GM19240 (cell line): ENCODE measurements around the gene F8.
"Not testable (repeated sequence)": the region's sequence is repeated elsewhere in the genome, so short reads cannot be mapped to it uniquely, and the experiment has no call there.

Experiments
- DNase-seq: peaks from one replicate; pipeline ENCODE4 v3.0.0; 2011; ENCODE audit warnings: low spot score; ENCODE audit not compliant: insufficient read length

The F8 gene

DNA sequence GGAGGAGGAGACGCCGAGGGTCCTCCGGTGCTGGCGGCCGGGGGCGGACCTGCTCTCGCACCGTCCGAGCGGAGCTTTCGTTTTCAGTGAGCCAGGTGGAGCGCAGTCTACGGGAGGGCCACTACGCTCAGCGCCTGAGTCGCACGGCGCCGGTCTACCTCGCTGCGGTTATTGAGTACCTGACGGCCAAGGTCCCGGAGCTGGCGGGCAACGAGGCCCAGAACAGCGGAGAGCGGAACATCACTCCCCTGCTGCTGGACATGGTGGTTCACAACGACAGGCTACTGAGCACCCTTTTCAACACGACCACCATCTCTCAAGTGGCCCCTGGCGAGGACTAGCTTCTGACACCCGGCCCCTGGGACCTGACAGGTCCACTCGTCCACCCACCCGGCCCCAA, 137.5 kb downstream of the F8 start:
- DNase-seq: not testable (repeated sequence)

DNA sequence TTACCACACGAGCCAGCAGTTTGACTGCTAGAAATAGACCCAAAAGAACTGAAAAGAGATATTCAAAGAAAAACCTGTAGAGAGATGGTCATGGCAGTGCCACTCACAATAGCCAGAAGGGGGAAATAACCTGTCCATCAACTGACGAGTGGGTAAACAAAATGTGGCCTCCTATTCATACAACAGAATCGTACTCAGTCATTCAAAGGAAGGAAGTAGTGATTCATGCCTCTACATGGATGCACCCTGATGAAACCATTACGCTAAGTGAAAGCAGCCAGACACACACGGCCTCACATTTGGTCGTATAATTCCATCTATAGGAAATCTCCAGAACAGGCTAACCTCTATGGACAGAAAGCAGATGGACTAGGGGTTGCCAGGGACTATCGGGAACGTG, 138.5 kb downstream of the F8 start:
- DNase-seq: not testable (repeated sequence)

DNA sequence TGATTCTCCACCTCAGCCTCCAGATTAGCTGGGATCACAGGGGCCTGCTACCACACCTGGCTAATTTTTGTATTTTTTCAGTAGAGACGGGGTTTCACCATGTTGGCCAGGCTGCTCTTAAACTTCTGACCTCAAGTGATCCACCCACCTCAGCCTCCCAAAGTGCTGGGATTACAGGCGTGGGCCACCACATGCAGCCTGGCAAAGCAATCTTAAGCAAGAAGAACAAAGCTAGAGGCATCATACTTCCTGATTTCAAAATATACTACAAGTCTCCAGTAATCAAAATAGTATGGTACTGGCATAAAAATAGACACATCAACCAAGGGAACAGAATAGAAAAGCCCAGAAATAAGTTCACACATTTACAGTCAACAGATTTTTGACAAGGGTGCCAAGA, 149.2 kb downstream of the F8 start:
- DNase-seq: no peak

DNA sequence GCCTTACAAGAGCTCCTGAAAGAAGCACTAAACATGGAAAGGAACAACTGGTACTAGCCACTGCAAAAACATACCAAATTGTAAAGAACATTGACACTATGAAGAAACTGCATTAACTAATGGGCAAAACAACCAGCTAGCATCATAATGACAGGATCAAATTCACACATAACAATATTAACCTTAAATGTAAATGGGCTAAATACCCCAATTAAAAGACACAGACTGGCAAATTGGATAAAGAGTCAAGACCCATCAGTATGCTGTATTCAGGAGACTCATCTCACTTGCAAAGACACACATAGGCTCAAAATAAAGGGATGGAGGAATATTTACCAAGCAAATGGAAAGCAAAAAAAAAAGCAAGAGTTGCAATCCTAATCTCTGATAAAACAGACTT, 154.0 kb downstream of the F8 start:
- DNase-seq: not testable (repeated sequence)

DNA sequence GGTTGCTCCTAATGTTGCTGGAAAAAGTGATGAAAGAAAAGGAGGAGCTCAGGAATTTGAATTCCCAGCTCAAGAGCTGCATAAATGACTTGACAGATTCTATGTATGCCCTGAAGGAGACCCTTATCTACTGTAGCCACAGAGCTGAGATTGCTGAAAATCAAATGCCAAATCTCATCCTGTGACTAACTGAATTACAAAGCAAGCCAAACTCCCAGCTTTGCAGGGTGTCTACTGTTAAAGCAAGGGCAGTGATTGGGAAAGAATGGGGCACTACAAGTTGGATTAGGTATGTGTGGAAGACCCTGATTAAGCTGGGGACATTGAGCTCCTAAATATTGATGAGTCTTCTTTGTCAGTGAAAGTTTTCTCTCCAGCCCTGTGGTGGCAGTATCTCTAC, 167.3 kb downstream of the F8 start:
- DNase-seq: no peak

DNA sequence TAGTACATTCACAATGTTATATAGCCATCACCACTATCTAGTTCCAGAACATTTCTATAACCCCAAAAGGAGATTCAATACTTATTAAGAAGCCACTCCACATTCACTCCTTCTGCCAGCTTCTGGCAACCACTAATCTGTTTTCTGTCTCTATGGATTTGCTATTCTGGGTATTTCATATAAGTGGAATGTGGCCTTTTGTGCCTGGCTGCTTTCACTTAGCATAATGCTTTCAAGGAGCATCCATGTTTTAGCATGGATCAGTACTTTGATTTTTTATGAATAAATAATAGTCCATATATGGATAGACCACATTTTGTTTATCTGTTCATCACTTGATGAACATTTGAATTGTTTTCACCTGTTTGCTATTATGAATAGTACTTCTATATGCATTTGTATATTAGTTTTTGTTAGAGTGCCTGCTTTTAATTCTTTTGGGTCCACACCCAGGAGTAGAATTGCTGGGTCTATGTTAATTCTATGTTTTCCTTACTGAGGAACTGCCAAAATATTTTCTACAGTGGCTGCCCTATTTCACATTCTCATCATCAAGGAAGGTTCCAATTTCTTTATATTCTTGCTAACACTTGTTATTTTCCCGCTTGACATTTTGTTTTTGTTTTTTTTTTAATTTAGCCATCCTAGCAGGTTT, 171.4 kb downstream of the F8 start:
- no peak for DNase-seq

DNA sequence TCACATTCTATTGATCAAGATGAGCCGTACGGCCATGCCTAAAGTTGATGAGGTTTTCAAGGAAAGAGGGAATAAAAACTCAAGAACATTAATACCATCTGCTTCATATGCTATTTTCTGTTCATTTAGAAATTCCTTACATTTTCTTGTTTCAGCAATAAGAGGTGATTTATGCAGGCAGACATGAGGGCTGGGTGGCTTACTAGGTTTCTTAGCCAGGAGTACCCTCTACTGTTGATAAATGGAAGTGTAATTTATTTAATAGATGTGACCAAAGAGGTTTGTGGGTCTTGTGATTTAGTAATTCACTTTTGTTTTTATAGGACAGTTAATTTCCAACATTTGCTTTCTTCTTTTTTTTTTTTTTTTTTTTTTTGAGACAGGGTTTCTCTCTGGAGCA, 181.7 kb downstream of the F8 start:
- DNase-seq: no peak

DNA sequence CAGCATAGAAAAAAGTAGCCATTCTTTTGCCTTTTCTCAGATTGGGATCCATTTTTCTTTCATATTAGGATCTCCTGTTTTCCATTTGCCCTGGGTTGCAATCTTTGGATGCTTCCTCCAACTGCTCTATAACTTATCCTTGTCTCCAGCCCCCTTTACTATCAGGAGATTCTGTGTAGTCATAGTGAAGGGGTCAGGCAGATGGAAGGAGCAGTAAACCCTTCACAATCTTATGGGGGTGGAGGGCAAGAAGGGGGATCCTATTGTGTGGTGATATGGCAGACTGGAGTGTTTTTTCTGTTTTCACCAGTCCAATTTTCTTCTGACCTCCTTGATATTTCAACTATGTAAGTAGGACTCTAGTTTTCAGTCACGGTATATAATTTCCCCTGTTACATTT, 186.4 kb downstream of the F8 start:
- no peak for DNase-seq

DNA sequence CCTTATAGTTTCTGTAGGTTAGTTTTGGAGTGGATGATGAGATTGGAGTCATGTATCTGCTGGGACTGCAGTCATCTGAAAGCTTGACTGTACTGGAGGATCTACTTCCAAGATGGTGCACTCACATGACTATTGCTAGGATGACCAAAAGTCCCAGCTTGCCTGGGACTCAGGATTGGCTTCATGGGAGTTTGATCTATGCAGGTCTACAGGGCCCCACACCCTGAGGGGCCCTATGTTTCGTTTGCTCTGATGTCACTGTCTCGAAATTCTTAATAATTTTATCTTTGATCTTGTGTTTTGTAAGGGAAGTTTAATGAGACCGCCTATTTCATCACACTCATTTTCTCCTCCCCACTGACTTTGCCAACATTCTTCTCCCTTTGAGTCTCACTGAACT, 188.0 kb downstream of the F8 start, which contains the start of gene SMIM9:
Gene SMIM9 (minus strand): TSS at position 101 of the 400 bp plus-strand sequence. CDS start 3,806 bp downstream, outside the sequence.
- no peak for DNase-seq

DNA sequence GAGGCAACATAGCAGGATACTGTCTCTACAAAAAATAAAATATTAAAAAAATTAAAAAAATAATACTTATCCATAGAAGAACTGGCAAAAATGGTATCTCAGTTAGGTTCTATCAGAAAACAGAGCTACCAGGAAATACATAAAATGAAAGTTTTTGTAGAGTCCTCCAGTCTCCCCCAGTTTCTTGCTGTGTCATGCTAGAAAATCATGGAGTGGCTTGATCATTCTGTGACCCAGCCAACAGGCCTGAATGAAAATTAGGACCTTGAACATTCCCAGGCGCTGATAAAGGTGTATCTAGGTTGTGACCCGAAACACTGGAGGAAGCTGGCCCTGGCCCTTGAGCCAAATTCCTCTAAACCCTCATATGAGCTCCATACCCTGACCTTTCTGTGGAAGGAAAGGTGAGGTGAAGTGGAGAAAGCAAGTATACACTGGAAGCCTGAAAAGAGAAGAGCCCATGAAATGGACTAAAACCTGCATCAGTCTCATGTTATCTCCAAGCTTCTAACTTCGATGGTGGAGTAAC, 188.7 kb downstream of the F8 start:
- no peak for DNase-seq

DNA sequence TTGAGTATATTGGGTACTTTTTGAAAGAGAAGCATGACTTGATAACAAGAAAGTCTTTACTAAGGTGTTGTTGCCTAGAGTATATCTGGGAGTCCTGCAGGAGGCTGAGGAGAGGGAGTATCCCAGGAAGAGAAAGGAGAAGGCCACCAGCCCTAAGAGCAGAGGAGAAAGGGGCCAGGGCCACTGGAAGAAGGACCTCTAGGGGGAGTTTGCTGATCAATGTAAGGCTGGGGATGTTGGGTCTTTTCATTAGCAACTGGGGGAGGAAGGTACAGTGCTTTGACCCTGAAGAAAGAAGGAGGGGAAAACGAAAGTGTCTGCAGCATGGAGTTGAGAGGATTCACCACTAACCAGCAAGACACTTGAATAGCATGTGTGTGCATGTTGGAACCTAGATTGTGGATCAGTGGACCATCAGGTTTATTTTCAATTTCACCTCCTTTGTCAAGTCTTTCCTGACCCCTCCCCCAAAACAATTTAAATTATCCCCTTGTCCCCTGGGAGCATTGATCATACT, 192.5 kb downstream of the F8 start:
- DNase-seq: no peak

DNA sequence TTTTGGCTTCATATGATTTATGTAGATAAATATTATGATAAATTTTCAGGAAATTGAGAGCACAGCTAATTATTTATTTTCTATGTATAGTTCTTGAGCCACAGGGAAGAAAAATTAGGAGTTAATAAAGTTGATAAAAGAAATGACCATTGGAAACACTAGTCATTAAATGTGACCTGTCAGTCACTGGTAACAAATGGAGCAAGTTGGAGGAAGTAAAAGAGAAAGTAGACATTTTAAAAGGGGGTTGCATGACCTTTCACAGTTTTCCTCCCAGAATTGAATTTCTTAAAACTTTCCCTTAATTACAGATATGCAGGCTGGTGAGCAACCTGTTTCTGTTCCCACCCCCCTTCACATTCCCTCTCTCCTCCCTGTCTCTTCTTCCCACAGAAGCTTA, 193.4 kb downstream of the F8 start:
- DNase-seq: no peak

DNA sequence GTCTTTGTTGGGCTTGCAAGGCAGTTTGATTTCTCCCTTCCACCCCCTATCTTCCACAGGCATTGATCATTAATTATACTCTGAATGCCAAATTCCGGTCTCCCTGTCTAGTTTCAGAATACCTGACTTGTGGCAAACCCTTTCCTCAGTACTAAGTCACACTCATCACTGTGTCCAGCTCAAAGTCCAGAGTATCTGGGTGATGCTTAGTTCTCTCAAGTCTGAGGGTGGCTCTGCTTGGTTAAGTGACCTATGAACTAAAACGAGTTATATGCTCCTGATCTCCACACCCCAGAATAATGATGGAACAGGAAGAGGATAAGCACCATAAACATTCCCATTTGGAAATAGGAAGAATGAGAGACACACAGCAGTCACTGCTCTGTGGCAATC, 194.5 kb downstream of the F8 start:
- DNase-seq: no peak

DNA sequence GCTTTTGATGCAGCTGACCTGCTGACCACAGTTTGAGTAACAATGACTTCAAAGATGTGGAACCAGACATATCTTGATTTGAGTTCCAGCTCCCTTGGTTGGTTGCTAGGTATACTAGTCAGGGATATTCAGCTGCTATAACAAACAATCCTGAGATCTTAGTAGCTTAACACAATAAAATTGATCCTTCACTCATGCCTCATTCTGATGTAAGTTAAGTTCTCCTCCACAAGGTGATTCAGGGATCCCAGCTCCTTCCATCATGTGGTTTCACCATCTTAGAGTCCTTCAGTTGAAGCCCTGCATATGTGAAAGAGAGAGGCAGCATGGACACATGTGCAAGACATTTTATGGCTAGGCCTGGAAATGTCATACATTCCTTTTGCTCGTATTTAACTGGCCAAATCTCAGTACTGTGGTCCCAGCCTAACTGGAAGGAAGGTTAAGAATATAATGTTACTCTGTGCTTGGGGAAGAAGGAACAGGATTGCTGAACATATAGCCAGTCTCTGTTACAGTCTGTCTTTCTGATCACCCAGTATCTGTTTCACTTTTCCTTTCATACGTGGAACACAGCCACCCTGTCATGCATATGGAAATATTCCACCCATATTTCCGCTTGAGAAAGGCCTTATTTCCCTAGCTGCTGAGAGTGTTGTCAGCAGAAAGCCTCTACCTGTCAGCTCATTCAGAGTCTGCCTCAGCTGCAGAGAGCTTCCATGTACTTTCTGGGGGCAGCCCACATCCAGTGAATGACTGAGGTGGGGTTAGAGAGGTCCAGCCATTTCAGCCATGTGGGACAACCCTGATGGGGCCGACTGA, 195.1 kb downstream of the F8 start:
- DNase-seq: peak; percentile 34

DNA sequence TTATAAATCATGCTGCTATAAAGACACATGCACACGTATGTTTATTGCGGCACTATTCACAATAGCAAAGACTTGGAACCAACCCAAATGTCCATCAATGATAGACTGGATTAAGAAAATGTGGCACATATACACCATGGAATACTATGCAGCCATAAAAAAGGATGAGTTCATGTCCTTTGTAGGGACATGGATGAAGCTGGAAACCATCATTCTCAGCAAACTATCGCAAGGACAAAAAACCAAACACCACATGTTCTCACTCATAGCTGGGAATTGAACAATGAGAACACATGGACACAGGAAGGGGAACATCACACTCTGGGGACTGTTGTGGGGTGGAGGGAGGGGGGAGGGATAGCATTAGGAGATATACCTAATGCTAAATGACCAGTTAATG, 196.9 kb downstream of the F8 start:
- not testable (repeated sequence) for DNase-seq

DNA sequence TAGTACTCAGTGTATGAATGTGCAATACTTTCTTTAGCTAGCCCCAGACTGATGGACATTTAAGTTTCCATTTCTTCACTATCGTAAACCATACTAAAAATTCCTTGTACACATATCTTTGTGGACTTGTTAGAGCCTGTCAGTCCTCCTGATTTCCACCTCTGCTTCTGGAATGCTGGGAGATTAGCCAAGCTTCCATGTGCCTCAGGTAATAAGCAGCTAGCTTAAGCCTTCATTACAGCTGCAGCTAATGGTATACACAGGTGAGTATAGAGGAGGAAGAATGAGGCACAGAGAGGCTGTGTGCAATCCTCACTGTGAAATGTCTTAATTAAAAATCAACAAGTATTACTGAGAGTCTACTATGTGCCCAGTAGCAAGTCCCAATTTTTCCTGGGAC, 197.9 kb downstream of the F8 start:
- no peak for DNase-seq

DNA sequence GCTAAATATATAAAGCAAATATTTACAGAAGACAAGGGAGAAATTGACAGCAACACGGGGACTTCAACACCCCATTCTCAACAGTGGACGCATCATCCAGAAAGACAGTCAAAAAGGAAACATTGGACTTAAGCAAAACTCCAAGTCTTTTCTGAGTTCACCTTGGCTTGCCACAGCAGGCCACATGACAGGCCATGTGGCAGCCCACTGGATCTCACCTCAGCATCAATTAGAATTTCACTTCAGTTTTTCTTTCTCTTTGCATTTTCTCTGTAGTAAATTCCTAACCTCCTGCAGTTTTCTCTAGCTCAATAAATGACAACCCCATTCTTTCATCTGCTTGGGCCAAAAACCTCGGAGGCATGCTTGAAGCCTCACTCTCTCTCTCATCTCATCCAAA, 200.5 kb downstream of the F8 start:
- DNase-seq: no peak

DNA sequence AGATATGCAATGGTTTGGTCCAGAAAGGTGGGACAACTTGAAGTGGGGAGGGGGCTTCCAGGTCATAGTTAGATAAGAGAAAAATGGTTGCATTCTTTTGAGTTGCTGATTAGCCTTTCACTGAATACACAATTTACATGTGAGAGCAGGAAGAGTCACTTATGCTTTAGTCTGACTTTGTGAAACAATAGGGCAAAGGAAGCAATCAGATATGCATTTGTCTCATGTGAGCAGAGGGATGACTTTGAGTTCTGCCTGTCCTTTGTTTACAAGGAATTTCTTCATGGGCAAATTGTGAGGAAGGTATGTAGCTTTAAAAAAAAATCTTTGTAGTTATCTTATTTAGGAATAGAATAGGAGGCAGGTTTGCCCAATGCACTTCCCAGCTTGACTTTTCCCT, 201.0 kb downstream of the F8 start:
- no peak for DNase-seq

DNA sequence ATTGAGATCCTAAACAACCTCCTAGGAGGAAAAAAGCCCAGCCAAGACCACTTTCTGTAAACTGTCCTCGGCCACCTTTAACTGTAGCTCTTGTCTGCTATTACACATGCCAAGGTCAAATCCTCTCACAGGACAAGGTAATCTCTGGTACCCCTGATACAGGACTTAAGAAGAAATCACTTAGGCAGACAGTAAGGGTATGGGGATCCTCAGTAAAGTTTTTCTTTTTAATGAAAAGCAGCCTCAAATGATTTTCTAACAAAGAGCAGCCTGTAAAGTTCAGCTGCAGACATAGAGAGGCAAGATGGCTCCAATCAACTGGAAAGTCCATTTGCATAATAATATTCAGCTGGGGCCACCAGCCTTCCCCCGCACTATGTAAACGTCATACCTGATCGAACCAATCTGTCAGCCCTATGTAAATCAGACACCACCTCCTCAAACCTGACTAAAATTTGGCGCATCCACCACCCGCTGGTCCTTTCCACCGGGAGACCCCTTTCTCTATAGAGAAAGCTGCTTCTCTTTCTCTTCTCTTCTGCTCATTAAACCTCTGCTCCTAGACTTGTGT, 202.7 kb downstream of the F8 start:
- no peak for DNase-seq

DNA sequence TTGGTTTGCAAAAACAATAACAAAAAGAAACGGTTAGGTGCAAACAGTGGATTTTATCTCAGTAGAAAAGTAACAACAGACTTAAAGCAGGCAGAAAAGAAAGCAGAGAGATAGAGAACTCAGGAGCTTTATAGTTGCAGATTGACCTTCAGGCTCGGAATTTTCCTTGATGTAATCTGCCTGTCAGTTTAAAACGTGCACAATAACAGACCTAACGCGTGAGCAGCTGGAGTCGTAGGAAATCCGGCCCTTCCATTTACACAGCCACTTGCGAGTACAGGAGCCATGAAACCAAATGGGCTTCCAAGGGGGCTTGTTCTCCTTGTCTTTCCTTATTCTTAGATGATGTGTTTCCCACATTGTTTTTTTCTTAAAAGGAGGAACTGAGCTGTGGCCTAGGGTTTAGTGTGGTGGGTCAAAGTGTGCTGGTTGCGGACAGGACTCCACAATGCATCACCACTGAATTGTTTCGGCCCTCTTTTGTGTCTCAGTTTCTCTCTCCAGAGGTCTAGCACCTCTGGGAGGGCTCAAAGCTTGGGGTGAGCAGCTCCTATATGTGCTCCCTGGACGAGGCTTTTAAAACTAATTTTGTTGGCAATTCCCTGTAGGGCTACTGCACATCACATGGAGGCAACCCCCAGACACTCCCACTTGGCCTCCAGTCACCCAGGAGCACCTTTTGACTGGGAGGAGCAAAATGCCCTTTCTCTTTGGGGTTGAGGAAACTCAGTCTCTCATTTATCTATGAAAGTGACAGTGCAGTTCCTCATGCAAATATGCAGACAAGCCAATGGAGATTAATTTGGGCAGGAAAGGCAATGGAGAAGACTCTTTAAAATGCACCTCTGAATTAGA, 203.4 kb downstream of the F8 start:
- no peak for DNase-seq

DNA sequence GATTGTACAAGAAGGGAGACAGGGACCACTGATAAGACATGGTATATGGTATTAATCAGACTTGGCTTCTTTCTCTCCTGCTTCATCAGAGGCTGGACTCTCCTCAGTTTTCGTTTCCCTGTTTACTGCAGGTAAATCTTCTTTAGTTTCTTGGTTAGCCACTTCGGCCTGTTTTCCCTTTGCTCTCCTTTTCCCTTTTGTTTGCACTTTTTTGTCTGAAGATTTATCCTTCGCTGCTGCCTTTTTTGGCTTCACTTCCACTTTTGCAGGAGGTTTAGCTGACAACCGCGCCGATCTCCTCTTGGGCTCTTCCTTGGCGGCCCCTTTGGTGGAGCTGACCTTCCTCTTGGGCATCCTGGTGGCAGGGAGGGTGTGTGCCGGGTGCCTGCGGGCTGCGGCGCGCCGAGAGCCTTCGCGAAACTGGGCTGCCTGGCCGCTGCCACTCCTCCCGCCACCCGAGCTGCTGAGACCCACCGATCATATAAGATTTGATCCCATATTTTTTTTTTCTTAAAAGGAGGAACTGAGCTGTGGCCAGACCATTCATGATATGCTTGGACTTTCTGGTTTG, 205.4 kb downstream of the F8 start:
- DNase-seq: not testable (repeated sequence)
